Measurements from ENCODE around the gene GALNS.

- TF ChIP-seq RAD21 (IDR thresholded peaks at IDR 0.05) (no peak), EGR1 (IDR thresholded peaks at IDR 0.05; ENCODE audit: low read depth in 2 of 2) (no peak), ZBTB33 (IDR thresholded peaks at IDR 0.05) (no peak)
These were observed 30.5 kb downstream of the GALNS start for GRCh38 chr16:88826070-88826840.
